CD4-positive, alpha-beta T cell treated with Interleukin-15 for 4 hours (primary cell): ENCODE results near the gene PDRG1.
A peak's percentile ranks its signal among the peaks of the same experiment; 100 is the strongest.

ENCODE experiments used
- DNase-seq: peaks from one replicate; pipeline ENCODE4 v3.0.0-alpha.2; 2020; ENCODE audit warnings: low spot score

Gene PDRG1

DNA sequence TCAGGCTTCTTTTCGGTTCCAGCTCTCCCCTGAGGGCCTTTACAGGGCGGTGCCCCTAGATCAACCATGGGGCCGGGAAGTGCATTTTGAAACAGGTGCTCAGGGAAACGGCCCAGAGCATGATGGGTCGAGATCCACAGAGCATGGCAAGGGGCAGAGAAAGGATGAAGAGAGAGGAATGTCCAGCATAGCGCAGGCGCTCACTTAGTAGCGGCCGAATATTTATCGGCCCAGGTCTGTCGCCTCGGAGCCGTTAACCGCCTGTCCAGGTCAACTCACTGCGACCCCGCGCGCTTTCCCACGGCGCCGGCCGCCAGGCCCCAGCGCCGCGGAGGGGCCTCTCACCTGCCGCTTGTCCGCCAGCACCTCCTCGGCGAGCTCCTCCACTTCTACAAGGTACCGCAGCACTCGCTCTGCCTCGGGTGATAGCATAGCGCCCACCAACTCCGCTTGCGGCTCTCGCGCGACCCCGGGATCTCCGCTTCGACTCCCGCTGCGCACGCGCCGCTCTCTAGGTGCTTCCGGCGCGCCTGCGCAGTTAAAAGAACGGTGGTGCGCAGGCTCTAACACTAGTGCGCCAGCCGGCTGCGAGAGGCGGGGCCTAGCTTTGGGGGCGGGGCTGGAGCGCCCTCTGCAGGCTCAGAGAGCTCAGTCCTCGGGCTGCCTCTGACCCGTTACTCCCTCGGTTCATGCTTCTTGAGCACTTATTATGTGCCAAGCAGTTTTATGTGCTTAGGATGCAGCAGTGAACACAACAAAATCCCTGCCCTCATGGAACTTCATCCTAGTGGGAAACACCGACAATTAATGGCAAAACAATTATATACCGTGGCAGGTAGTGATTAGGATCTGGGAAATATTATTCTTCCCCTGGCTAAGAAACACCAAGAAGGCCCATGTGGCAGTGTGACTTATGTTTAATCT, at the start of gene PDRG1:
Gene PDRG1, minus strand, starts transcription at position 517 of the 924 bp plus-strand sequence. Its CDS starts 85 bp downstream, at position 432.
- peak; percentile 96 for DNase-seq

DNA sequence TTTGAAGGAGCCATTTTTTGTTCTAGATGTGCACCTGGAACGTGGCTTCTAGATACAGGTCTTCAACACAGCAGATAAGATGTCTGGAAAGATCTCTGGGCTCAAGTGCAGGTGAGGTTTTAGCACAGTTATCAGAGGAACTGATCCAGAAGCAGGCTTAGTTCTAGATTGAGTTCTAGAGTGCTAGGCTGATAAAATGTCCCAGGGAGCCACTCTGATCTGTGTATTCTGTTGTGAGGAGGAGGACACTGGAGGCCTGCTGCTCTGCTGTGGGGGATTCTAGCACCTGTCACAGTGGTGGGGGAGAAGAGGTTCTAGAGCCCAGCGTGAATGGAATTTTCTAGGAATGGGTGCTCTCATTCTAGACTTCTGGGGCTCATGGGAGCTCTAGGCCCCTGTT, 46.4 kb upstream of the PDRG1 start:
- DNase-seq: no peak

GRCh38 chr20:31996996-31997395, 45.1 kb upstream of the PDRG1 start:
- no peak for DNase-seq

- DNase-seq: no peak
These were observed 40.2 kb upstream of the PDRG1 start for GRCh38 chr20:31992086-31992485.

DNA sequence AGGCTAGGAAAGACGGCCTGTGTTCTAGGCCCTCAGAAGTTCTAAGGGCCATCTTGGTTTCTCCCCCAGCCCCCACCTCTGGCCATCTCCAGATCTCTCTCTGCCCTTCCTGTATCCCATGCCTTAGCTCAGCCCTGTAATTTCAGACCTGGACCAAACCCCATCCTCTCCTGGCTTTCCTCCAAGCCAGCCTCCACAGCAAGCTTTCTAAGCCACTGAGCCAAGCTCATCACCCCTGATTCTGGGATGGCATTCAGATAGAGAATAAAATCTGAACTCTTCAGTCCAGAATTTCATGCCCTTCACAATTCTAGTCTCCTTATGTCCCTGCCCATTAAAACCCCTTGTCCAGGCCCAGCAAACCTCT, 39.5 kb upstream of the PDRG1 start:
- DNase-seq: no peak

DNA sequence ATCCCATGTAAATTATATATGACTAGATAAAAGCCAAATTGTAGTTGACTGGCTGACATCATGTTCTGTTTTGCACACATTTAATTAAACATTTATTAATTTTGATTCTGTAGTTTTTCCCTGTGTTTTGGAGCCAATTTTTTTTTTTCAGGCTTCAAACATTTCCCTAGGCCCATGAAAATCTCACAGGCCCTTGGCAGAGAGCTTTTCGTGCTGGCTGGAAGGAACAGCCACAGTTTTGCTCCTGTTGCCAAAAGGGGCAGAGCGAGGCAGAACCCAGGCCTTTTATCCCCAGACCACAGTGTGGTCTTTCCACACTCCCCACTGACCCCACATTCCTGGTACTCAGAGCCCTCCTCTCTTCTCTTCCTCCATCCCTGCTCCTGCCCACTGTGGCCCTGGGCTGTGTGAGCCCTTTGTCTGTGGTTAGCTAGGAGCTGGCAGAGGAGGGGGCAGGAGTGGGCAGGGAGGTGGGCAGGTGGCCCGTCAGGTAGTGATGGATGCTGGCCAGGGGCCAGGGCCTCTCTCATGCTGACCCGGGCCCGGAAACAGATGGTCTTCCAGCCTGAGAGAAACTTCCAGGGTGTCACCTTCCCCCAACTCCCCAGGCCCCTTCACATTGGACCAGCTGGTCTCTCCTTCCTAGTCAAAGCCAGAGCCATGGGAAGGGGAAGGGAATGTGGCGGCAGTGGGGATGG, 38.9 kb upstream of the PDRG1 start:
- no peak for DNase-seq

DNA sequence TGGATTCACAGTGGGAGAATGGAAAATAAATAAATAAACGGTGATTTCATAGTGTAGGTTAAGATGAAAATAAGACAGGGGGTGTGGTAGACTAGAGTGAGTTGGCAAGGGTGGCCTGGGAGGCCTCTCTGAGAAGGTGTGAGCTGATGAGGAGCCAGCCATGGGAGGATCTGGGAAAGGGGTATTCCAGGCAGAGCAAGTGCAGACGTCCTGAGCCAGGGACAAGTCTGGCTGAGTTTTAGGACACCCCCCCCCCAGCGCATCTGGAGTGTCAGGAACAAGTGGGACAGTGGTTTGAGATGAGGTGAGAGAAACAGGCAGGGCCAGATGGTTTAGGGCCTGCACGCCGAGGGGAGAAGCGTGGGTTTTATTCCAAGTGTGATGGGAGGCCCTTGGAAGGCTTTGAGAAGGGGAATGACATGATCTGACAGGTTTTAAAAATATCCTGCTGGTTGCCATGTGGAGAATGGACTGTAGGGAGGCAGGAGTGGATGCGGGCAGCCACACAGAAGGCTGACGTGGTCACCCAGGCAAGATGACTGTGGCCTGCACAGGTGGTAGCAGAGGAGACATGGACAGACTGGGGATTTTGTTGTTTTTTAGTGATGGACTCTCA, 37.3 kb upstream of the PDRG1 start:
- no peak for DNase-seq

- DNase-seq: no peak
These were observed 36.7 kb upstream of the PDRG1 start for GRCh38 chr20:31988430-31989015.

GRCh38 chr20:31987744-31988143, 35.9 kb upstream of the PDRG1 start:
- no peak for DNase-seq

DNA sequence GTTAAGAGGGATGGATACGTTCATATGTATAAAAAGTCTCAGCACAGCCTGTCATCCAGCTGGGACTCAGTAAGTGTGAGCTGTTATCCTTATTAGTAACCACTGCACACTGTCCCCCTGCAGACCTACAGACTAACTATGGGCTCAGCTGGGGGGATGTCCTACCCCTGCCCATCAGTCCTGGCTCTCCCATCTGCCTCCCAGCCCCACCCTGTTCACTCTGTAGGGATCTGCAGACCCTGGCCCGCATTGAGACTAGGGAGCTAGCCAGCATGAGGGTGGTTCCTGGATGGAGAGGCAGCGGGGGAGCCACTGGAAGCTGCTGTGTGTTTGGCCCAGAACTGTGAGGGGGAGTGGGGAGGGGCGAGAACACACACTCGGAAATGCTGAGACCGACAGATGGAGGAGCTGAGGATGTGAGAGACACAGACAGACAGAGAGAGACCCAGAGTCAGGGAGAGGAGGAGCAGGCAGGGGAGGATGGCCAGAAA, 33.2 kb upstream of the PDRG1 start:
- no peak for DNase-seq

- DNase-seq: no peak
These were observed 29.9 kb upstream of the PDRG1 start for GRCh38 chr20:31981784-31982183.

- no peak for DNase-seq
These were observed 28.0 kb upstream of the PDRG1 start for GRCh38 chr20:31979713-31980426.

- DNase-seq: no peak
These were observed 25.2 kb upstream of the PDRG1 start for GRCh38 chr20:31977080-31977479.

DNA sequence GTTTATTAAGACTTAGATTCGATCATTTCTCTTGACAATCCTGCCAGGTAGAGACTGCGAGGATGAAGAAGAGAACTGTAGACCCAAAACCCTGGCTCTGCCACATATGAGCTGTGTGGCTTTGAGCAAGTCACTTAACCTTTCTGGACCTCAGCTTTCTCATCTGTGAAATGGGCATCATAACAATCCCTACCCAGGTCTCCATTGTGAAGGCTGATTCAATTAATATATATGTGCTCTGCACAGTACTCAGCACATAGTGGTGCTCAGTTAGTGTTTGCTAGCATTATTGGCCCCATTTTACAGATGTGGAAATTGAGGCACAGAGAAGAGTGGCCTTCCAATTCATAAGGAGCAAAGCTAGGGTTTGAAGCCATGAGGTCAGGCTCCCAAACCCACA, 24.0 kb upstream of the PDRG1 start:
- DNase-seq: no peak

DNA sequence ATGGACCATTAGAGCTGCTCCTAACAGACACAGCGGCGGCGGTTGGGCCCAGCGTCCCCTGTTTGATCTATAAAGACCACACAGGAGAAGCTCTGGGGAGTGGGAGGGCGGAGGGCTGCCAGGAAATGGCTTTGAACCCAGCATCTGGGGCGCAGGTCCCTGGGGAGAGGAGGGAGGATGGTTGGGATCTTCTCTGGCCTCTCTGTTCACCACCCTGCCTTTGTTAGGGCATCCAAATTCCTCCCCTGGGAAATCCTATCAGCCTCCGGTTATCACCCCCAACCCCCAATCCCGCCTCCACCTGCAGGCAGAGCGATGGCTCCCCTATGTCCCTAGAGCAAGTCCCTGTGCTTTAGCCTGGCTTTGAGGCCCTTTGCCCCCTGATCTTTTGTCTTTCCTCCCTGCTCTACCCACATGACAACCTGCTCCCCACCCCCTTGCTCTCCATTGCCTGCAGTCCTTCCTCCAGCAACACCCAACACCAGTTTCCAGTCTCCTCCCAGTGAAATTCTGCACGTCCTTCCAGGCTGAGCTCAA, 23.2 kb upstream of the PDRG1 start:
- no peak for DNase-seq

DNA sequence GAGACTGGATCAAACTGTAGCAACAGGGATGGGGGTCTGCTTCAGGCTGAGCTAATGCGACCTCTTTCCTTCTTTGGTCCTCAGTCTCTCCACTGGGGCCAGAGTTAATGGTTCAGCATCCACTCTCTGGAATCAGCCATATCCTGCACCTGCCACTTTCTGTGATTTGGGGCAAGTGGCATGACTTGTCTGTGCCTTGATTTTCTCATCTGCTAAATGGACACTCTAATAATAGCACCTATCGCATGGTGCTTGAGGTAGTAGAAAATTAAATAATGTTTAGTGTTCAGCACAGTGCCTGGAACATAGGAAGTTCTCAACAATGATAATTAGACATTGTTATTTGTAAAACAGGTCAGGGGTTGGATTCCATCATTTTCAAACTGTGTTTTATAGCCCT, 22.4 kb upstream of the PDRG1 start:
- DNase-seq: no peak

DNA sequence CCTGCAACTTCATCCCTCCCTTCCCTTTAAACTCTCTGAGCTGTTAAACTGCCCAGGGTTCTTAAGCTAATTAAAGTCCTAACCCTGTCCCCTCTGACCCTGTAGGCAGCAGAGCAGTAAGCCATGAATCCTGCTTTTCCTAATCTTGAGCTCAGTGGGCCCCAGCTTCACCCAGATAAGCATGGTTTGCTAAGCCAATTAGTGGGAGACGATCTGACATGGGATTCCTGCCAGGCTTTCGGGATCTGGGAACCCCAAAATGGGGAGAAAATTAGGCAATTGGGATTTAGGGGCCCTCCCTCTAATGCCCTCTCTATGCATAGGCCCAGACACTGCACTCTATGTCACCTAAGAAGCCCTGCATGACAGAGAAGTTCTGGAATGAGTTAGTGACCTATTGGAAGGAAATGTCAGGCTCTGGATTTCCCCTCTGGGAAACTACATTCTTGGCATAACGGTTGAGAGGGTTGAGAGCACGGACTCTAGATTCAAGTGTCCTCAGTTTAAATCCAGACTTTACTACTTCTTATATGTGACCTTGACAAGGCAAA, 20.7 kb upstream of the PDRG1 start:
- no peak for DNase-seq

GRCh38 chr20:31969991-31970390, 18.1 kb upstream of the PDRG1 start:
- DNase-seq: no peak

- peak; percentile 76 for DNase-seq
These were observed 16.7 kb upstream of the PDRG1 start for GRCh38 chr20:31968291-31969126.

GRCh38 chr20:31967830-31968249, 16.0 kb upstream of the PDRG1 start, which contains the start of gene XKR7:
Gene XKR7 (plus strand): TSS chr20:31968151. CDS start chr20:31968176, 25 bp downstream.
- DNase-seq: no peak
